ENCODE results near the gene SLC25A52. TPM values are rescaled to one million over a fixed set of nuclear protein-coding genes. Genes with fewer than 3 reads are reported as not detected.

The SLC25A52 gene
- total RNA-seq, 1 donor from 2014 or later = 0.20 TPM

GRCh38 chr18:31778391-31778950 lies 17.8 kb upstream of the SLC25A52 start:
- peaks cover 5% of the 10 kb centered on the region for H3K27me3 Mint-ChIP-seq (ENCODE audit: low read depth)
- no peaks in the 10 kb centered on the region for H3K4me1 Mint-ChIP-seq (ENCODE audit: low read depth)
- H3K27ac Mint-ChIP-seq (ENCODE audit: unreplicated experiment) = no peak overlapping the region
- H3K36me3 Mint-ChIP-seq (ENCODE audit: low read depth) = peaks cover 5% of the 10 kb centered on the region
- peaks cover 21% of the 10 kb centered on the region for H3K9me3 Mint-ChIP-seq (ENCODE audit: low read depth)
- no peak overlapping the region for H3K4me3 Mint-ChIP-seq (ENCODE audit: unreplicated experiment)
- DNase-seq (ENCODE audit: low spot score) = no peak
- no peak for TF ChIP-seq CTCF (IDR thresholded peaks at IDR 0.05)

- H3K9me3 Mint-ChIP-seq (ENCODE audit: low read depth) = peaks cover 21% of the 10 kb centered on the region
- H3K27ac Mint-ChIP-seq (ENCODE audit: unreplicated experiment) = no peak overlapping the region
- H3K4me1 Mint-ChIP-seq (ENCODE audit: low read depth) = no peaks in the 10 kb centered on the region
- DNase-seq (ENCODE audit: low spot score) = no peak
- peaks cover 4% of the 10 kb centered on the region for H3K27me3 Mint-ChIP-seq (ENCODE audit: low read depth)
- no peak overlapping the region for H3K4me3 Mint-ChIP-seq (ENCODE audit: unreplicated experiment)
- no peak for TF ChIP-seq CTCF (IDR thresholded peaks at IDR 0.05)
- H3K36me3 Mint-ChIP-seq (ENCODE audit: low read depth) = peaks cover 5% of the 10 kb centered on the region
Observed at GRCh38 chr18:31776093-31776492, 15.4 kb upstream of the SLC25A52 start.

- Mint-ChIP-seq H3K4me3 (ENCODE audit: unreplicated experiment) (no peak overlapping the region), H3K9me3 (ENCODE audit: low read depth) (peaks cover 25% of the 10 kb centered on the region), H3K36me3 (ENCODE audit: low read depth) (peaks cover 5% of the 10 kb centered on the region), H3K27ac (ENCODE audit: unreplicated experiment) (no peak overlapping the region), H3K27me3 (ENCODE audit: low read depth) (peaks cover 3% of the 10 kb centered on the region), H3K4me1 (ENCODE audit: low read depth) (no peaks in the 10 kb centered on the region)
- TF ChIP-seq CTCF (IDR thresholded peaks at IDR 0.05) = no peak
- no peak for DNase-seq (ENCODE audit: low spot score)
Observed at GRCh38 chr18:31774962-31775361, 14.3 kb upstream of the SLC25A52 start.

- no peak overlapping the region for H3K4me3 Mint-ChIP-seq (ENCODE audit: unreplicated experiment)
- no peaks in the 10 kb centered on the region for H3K4me1 Mint-ChIP-seq (ENCODE audit: low read depth)
- H3K27ac Mint-ChIP-seq (ENCODE audit: unreplicated experiment) = no peak overlapping the region
- no peak for TF ChIP-seq CTCF (IDR thresholded peaks at IDR 0.05)
- H3K27me3 Mint-ChIP-seq (ENCODE audit: low read depth) = peaks cover 3% of the 10 kb centered on the region
- peaks cover 20% of the 10 kb centered on the region for H3K9me3 Mint-ChIP-seq (ENCODE audit: low read depth)
- no peak for DNase-seq (ENCODE audit: low spot score)
- peaks cover 5% of the 10 kb centered on the region for H3K36me3 Mint-ChIP-seq (ENCODE audit: low read depth)
Observed at GRCh38 chr18:31774477-31774785, 13.8 kb upstream of the SLC25A52 start.

GRCh38 chr18:31773774-31774476 lies 13.2 kb upstream of the SLC25A52 start:
- H3K27me3 Mint-ChIP-seq (ENCODE audit: low read depth) = peaks cover 3% of the 10 kb centered on the region
- no peak overlapping the region for H3K4me3 Mint-ChIP-seq (ENCODE audit: unreplicated experiment)
- H3K4me1 Mint-ChIP-seq (ENCODE audit: low read depth) = no peaks in the 10 kb centered on the region
- DNase-seq (ENCODE audit: low spot score) = no peak
- peaks cover 4% of the 10 kb centered on the region for H3K36me3 Mint-ChIP-seq (ENCODE audit: low read depth)
- peaks cover 16% of the 10 kb centered on the region for H3K9me3 Mint-ChIP-seq (ENCODE audit: low read depth)
- TF ChIP-seq CTCF (IDR thresholded peaks at IDR 0.05) = no peak
- H3K27ac Mint-ChIP-seq (ENCODE audit: unreplicated experiment) = no peak overlapping the region

Measured in chondrocyte (in vitro differentiated cells).